Stimulated activated CD8-positive, alpha-beta memory T cell treated with anti-CD3 and anti-CD28 coated beads, Interleukin-7, amount 100 ng/mL, for 4 hours (primary cell): ENCODE results near the gene CD248.
"Not testable (repeated sequence)": the region's sequence is repeated elsewhere in the genome, so short reads cannot be mapped to it uniquely, and the experiment has no call there.

Experiments
- DNase-seq, 2 donors: peaks; one replicate each; pipeline ENCODE4 v3.0.0-alpha.2; 2020; ENCODE audit warnings: low read depth in 2 of 2

Gene CD248

GRCh38 chr11:66313321-66314185 lies 3.3 kb downstream of the CD248 start:
- no peak for DNase-seq

GRCh38 chr11:66312549-66313320 lies 4.1 kb downstream of the CD248 start:
- peak; percentile 93 to 96 for DNase-seq

GRCh38 chr11:66311965-66312548 lies 4.8 kb downstream of the CD248 start:
- DNase-seq: peak; percentile 97 to 98

GRCh38 chr11:66311470-66311964 lies 5.3 kb downstream of the CD248 start:
- no peak for DNase-seq

GRCh38 chr11:66310803-66311440 lies 5.9 kb downstream of the CD248 start:
- not testable (repeated sequence) for DNase-seq

GRCh38 chr11:66310324-66310723 lies 6.5 kb downstream of the CD248 start:
- no peak for DNase-seq

GRCh38 chr11:66309475-66309874 lies 7.4 kb downstream of the CD248 start:
- DNase-seq: no peak

GRCh38 chr11:66302656-66303055 lies 14.2 kb downstream of the CD248 start:
- DNase-seq: no peak

- DNase-seq: no peak
These were observed 17.7 kb downstream of the CD248 start for GRCh38 chr11:66299186-66299585.

- no peak for DNase-seq
These were observed 19.2 kb downstream of the CD248 start for GRCh38 chr11:66297610-66298009.

GRCh38 chr11:66294626-66295620 lies 21.9 kb downstream of the CD248 start:
- DNase-seq: no peak

- no peak for DNase-seq
These were observed 22.8 kb downstream of the CD248 start for GRCh38 chr11:66293777-66294625.

- DNase-seq: no peak
These were observed 23.5 kb downstream of the CD248 start for GRCh38 chr11:66293352-66293751.

GRCh38 chr11:66292543-66293332 lies 24.1 kb downstream of the CD248 start:
- no peak for DNase-seq

- no peak for DNase-seq
These were observed 24.9 kb downstream of the CD248 start, which contains the start of gene TMEM151A for GRCh38 chr11:66291706-66292542. TSS of gene TMEM151A (plus strand) at chr11:66291894. CDS start at chr11:66292014, 120 bp downstream.

- no peak for DNase-seq
These were observed 25.5 kb downstream of the CD248 start for GRCh38 chr11:66291303-66291705.

GRCh38 chr11:66290330-66290621 lies 26.6 kb downstream of the CD248 start:
- DNase-seq: no peak
